Omental fat pad (tissue), 4 donors: ENCODE results near the gene DDX20. TPM values are rescaled to one million over a fixed set of nuclear protein-coding genes. Genes with fewer than 3 reads are reported as not detected.

Experiments
- ATAC-seq: fragments of 150-250 bp; one replicate; pipeline ENCODE4 v1.9.1; 2016; ENCODE audit warnings: mild to moderate bottlenecking, moderate library complexity; ENCODE audit not compliant: low FRiP score
- DNase-seq: peaks from one replicate; pipeline ENCODE4 v3.0.0-alpha.2; 2019; ENCODE audit warnings: low spot score
- CTCF ChIP-seq, 3 donors: fragments of 450-650 bp; IDR thresholded peaks; one replicate each; pipeline ENCODE4 v1.5.1; 2016 to 2017; ENCODE audit warnings: antibody characterized with exemption in 3 of 3, mild to moderate bottlenecking in 3 of 3, moderate library complexity in 2 of 3
- total RNA-seq, 4 donors: library from RNA; depleted of rRNA; stranded (reverse); fragments of >200 nt; gene quantifications; one replicate each; pipeline ENCODE4 v1.1.0, GENCODE V29; 2016

Gene DDX20
- 10 to 100 TPM; 12.8 to 24.7 (median 21.3) TPM for total RNA-seq

GRCh38 chr1:111755331-111756123 lies at the start of gene DDX20:
Gene DDX20, plus strand, starts transcription at chr1:111755901. Its CDS starts 24 bp downstream, at chr1:111755925.
- ATAC-seq (peak; percentile 99), DNase-seq (peak; percentile 80)
- TF ChIP-seq CTCF (IDR thresholded peaks at IDR 0.05) = peak in 2 of 3 donors; percentile 35 to 91

- no peak for TF ChIP-seq CTCF (IDR thresholded peaks at IDR 0.05)
- ATAC-seq (no peak), DNase-seq (no peak)
Measured at GRCh38 chr1:111706921-111707320, 48.8 kb upstream of the DDX20 start.

- DNase-seq (no peak), ATAC-seq (no peak)
- no peak for TF ChIP-seq CTCF (IDR thresholded peaks at IDR 0.05)
Measured at GRCh38 chr1:111707906-111708305, 47.8 kb upstream of the DDX20 start.

- DNase-seq = no peak
- ATAC-seq = no peak
- TF ChIP-seq CTCF (IDR thresholded peaks at IDR 0.05) = no peak
Measured at GRCh38 chr1:111709986-111710385, 45.7 kb upstream of the DDX20 start.

- no peak for DNase-seq
Measured at GRCh38 chr1:111716333-111716732, 39.4 kb upstream of the DDX20 start.

GRCh38 chr1:111717450-111717849 lies 38.3 kb upstream of the DDX20 start:
- ATAC-seq (no peak), DNase-seq (no peak)
- no peak for TF ChIP-seq CTCF (IDR thresholded peaks at IDR 0.05)

More at GRCh38 chr1:111716333-111716732, 39.4 kb upstream of the DDX20 start:
- no peak for ATAC-seq
- no peak for TF ChIP-seq CTCF (IDR thresholded peaks at IDR 0.05)

GRCh38 chr1:111719135-111719534 lies 36.6 kb upstream of the DDX20 start:
- DNase-seq (no peak), ATAC-seq (no peak)
- TF ChIP-seq CTCF (IDR thresholded peaks at IDR 0.05) = no peak
